Measurements from ENCODE around the gene MYO6.

MYO6 gene

DNA sequence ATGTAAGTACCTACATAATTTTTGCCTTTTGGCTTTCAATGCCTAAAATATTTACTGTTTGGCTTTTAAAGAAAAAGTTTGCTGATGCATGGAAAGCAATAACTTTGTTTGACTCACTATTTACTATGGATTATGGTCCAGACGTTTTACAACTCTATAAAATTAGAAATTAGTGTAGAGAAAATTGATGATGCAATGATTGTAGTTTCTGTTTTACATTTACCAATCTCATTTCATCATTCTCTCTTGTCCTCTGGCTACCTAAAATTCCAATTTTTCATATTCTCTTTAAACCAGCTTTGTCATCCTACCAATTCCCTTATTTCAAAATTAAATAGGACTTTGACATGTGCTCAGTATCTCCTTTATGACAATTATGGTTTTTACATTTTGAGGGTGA is 192.5 kb downstream of the MYO6 start:
- no peak overlapping the region for H3K4me3 ChIP-seq (ENCODE audit: low read depth, low read length)
- DNase-seq (ENCODE audit: low read depth, low spot score), result no peak
- ChIA-PET CTCF (interaction anchor here (0.9 to 2.0 kb wide), 4 partner anchors 8 to 10 kb away, joined by 3 to 7 read pairs (median 5); no protein-coding TSS in a partner anchor), POLR2A (no interaction called here)
- TF ChIP-seq, protein P1, sequence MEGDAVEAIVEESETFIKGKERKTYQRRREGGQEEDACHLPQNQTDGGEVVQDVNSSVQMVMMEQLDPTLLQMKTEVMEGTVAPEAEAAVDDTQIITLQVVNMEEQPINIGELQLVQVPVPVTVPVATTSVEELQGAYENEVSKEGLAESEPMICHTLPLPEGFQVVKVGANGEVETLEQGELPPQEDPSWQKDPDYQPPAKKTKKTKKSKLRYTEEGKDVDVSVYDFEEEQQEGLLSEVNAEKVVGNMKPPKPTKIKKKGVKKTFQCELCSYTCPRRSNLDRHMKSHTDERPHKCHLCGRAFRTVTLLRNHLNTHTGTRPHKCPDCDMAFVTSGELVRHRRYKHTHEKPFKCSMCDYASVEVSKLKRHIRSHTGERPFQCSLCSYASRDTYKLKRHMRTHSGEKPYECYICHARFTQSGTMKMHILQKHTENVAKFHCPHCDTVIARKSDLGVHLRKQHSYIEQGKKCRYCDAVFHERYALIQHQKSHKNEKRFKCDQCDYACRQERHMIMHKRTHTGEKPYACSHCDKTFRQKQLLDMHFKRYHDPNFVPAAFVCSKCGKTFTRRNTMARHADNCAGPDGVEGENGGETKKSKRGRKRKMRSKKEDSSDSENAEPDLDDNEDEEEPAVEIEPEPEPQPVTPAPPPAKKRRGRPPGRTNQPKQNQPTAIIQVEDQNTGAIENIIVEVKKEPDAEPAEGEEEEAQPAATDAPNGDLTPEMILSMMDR (IDR thresholded peaks at IDR 0.05; ENCODE audit: insufficient read depth, low read length, missing control alignments), result no peak

DNA sequence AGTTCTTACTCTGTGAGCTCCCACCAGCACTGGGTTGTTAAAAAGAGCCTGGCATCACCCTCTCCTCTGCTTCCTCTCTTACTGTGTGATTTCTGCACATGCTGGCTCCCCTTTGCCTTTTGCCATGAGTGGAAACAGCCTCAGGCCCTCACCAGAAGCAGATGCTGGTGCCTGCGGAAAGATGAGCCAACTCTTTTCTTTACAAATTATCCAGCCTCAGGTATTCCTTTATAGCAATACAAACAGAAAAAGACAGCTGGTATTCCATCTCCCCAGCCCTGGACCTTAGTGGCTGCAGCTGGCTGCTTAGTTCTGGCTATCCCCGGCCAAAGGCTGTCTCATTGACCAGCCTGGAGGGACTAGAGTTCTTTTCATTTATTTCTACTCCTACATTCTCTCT is 194.3 kb downstream of the MYO6 start:
- TF ChIP-seq, protein P1 (IDR thresholded peaks at IDR 0.05; ENCODE audit: insufficient read depth, low read length, missing control alignments), result no peak
- ChIA-PET POLR2A (no interaction called here), CTCF (interaction anchor here (1.4 to 2.0 kb wide), 2 partner anchors 11 to 50 kb away, joined by 3 to 7 read pairs; no protein-coding TSS in a partner anchor)
- no peak for DNase-seq (ENCODE audit: low read depth, low spot score)
- H3K4me3 ChIP-seq (ENCODE audit: low read depth, low read length), result no peak overlapping the region

DNA sequence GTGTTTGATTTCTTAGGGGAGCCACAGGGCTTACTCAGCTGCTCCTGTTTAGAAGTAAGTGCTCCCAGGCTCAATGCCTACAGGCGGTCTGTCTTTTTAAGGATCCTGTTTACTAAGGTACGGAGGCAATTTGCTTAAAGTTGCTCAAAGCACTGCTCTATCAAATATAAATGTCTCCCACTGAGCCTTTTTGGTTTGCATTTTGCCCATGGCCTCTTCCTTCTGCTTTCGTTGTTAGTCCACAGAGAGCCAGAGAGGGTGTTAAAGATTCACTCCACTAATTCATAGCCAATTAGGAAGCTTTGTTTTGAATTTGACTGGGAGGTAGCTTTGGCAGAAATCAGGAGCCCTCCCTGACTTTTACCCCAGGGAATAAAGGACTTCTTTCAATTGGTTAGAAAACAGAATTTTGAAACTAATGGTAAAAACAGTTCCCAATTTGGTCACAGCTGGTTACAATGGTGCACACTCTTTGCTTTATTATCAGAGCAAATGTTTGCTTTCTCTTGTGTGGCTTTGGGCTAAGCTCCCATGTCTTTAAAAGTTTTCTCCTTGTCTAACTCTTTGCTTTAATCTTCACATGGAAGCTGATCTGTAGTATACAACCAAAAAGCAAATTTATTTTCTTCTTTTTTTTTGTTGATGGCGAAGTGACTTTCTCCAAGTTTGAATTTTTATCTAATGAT is 197.2 kb downstream of the MYO6 start:
- DNase-seq (ENCODE audit: low read depth, low spot score), result no peak
- ChIA-PET POLR2A (no interaction called here), CTCF (interaction anchor here (1.1 to 1.5 kb wide), 2 partner anchors 11 to 1511 kb away, joined by 3 to 4 read pairs; no protein-coding TSS in a partner anchor)
- TF ChIP-seq, protein P1 (IDR thresholded peaks at IDR 0.05; ENCODE audit: insufficient read depth, low read length, missing control alignments), result no peak
- H3K4me3 ChIP-seq (ENCODE audit: low read depth, low read length), result no peak overlapping the region

DNA sequence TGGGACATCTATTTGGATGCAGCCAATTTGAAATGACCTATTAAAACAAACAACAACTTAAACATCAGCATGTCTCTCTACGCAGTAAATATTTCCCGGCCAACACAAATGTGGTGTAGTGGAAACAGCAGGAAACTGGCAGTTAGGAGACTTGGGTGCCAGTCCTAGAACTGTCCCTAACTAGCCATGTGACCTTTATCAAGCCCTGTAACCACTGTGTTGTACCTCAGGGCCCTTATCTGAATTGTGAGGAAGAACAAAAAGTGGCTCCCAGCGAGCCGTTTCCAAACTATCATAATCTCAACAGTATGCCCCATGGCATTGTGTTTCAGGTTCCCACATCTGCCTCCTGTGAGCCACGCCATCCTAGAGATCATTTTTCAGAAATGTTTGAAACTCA is 198.9 kb downstream of the MYO6 start:
- DNase-seq (ENCODE audit: low read depth, low spot score), result no peak
- POLR2A ChIA-PET, result no interaction called here
- CTCF ChIA-PET, result interaction anchor here (1.2 kb wide), 1 partner anchor 16 kb away, joined by 6 read pairs; no protein-coding TSS in a partner anchor
- TF ChIP-seq, protein P1 (IDR thresholded peaks at IDR 0.05; ENCODE audit: insufficient read depth, low read length, missing control alignments), result no peak
- no peak overlapping the region for H3K4me3 ChIP-seq (ENCODE audit: low read depth, low read length)

DNA sequence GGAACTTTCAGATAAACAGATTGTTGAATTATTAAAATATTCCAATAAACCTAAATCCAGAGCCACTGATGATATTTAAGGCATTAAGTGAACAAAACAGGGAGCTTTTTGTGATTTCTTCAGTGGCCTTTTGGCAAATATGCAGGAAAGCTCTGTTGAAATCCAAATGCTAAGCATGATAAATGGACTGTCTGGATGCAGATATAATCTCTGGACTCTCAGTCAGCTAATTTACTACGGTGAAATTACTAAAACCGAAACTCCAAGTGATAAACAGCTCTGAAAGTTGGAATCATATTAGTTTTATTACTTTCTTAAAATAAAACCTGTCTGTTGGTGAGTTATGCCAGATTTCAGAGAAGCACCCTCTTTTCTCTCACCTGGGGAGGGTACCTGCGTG is 203.1 kb downstream of the MYO6 start:
- no peak overlapping the region for H3K4me3 ChIP-seq (ENCODE audit: low read depth, low read length)
- CTCF ChIA-PET, result interaction anchor here (3.7 kb wide), 1 partner anchor 17 kb away, joined by 11 read pairs; no protein-coding TSS in a partner anchor
- no peak for DNase-seq (ENCODE audit: low read depth, low spot score)
- POLR2A ChIA-PET, result no interaction called here
- TF ChIP-seq, protein P1 (IDR thresholded peaks at IDR 0.05; ENCODE audit: insufficient read depth, low read length, missing control alignments), result no peak

DNA sequence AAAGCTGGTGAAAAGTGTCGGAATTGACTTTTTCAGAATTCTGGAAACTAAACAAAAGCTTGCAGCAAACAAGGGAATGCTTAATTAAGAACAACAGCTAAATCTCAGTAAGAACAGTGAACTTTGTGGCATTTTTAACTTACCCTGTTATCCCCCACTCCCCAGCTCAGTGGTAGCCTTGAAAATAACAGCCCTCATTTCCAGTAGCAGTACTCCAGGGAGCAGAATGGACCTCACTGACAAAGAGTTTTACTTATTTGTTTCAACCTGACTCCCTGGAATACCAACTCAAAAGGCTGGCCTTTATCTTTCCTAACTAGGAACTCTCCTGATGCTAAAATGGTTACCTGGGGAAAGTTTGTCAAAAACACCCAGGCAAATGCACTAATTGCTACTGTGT is 214.5 kb downstream of the MYO6 start:
- POLR2A ChIA-PET, result no interaction called here
- no peak overlapping the region for H3K4me3 ChIP-seq (ENCODE audit: low read depth, low read length)
- CTCF ChIA-PET, result no interaction called here
- TF ChIP-seq, protein P1 (IDR thresholded peaks at IDR 0.05; ENCODE audit: insufficient read depth, low read length, missing control alignments), result no peak
- DNase-seq (ENCODE audit: low read depth, low spot score), result no peak
